Gastrocnemius medialis (tissue), 4 donors: Measurements from ENCODE around the gene CCL28. TPM values are rescaled to one million over a fixed set of nuclear protein-coding genes. Genes with fewer than 3 reads are reported as not detected.
"Not testable (repeated sequence)": the region's sequence is repeated elsewhere in the genome, so short reads cannot be mapped to it uniquely, and the experiment has no call there.

Source experiments
- ATAC-seq, 2 donors: fragments of 150-250 bp; one replicate each; pipeline ENCODE4 v1.9.1; 2016
- DNase-seq, 2 donors: peaks; one replicate each; pipeline ENCODE4 v3.0.0-alpha.2; 2019
- H3K27ac ChIP-seq, 4 donors: fragments of 200-600 bp; sonication (generic); 1 replicate in 1 of 4; 2 replicates in 3 of 4; pipeline ENCODE4 v1.5.1; 2016 to 2018; ENCODE audit warnings: mild to moderate bottlenecking in 2 of 4, moderate library complexity in 1 of 4
- H3K27me3 ChIP-seq, 3 donors: fragments of 200-600 bp; sonication (generic) in 2 of 3; 1 replicate in 1 of 3; 2 replicates in 2 of 3; pipeline versions ENCODE4 v1.5.1 to v1.6.0; 2016 to 2019; ENCODE audit warnings: mild to moderate bottlenecking in 1 of 3, moderate library complexity in 1 of 3
- H3K36me3 ChIP-seq, 2 donors: fragments of 200-600 bp; sonication (generic) in 1 of 2; one replicate each; pipeline ENCODE4 v1.5.1; 2017 to 2018
- H3K4me1 ChIP-seq, 2 donors: fragments of 200-600 bp; sonication (generic) in 1 of 2; one replicate each; pipeline ENCODE4 v1.5.1; 2016 to 2017; ENCODE audit warnings: mild to moderate bottlenecking in 2 of 2
- H3K4me3 ChIP-seq, 4 donors: fragments of 200-600 bp; sonication (generic) in 3 of 4; 1 replicate in 1 of 4; 2 replicates in 3 of 4; pipeline ENCODE4 v1.5.1; 2016 to 2019; ENCODE audit warnings: mild to moderate bottlenecking in 2 of 4
- H3K9me3 ChIP-seq, 3 donors: fragments of 200-600 bp; sonication (generic) in 2 of 3; 1 replicate in 1 of 3; 2 replicates in 2 of 3; pipeline ENCODE4 v1.5.1; 2016 to 2019
- CTCF ChIP-seq, 5 experiments: fragments of 450-650 bp in 3 of 5; fragments of 200-600 bp in 2 of 5; sonication (generic) in 2 of 5; IDR thresholded peaks in 4 of 5; conservative IDR thresholded peaks in 1 of 5; 1 replicate in 4 of 5; 2 replicates in 1 of 5; pipeline ENCODE4 v1.5.1; 2016 to 2019; ENCODE audit warnings: antibody characterized with exemption in 5 of 5, mild to moderate bottlenecking in 3 of 5, moderate library complexity in 3 of 5
- POLR2A ChIP-seq, 2 donors: fragments of 450-650 bp; IDR thresholded peaks; one replicate each; pipeline ENCODE4 v1.6.1; 2017; ENCODE audit warnings: antibody characterized with exemption in 2 of 2, mild to moderate bottlenecking in 2 of 2, moderate library complexity in 2 of 2
- in situ Hi-C, 4 donors: fragments of 200-750 bp; cut with MboI; loops; one replicate each; pipeline versions ENCODE4 v1.15.0 to v1.8.0; 2017; ENCODE audit warnings: low sequenced_read_pairs in 4 of 4
- intact Hi-C: fragments of 100-400 bp; cut with DNase I; formaldehyde crosslinking; loops from one replicate; pipeline ENCODE4 v1.15.1; 2023; ENCODE audit warnings: low total_unique reads
- total RNA-seq, 4 donors: library from RNA; depleted of rRNA; stranded (reverse); fragments of >200 nt; gene quantifications; one replicate each; pipeline versions ENCODE4 v1.1.0 to v1.2.3, GENCODE V29; 2016

CCL28 gene
- total RNA-seq, 4 donors from 2014 or later, result 0.16 to 0.25 (median 0.19) TPM; not detected in 1

GRCh38 chr5:43412644-43413043 is 453 bp upstream of the CCL28 start:
- intact Hi-C loops, result no loop called here
- no peak for TF ChIP-seq CTCF (IDR thresholded peaks at IDR 0.05 in 4 of 5, conservative IDR thresholded peaks at IDR 0.05 in 1 of 5)
- no peak for TF ChIP-seq POLR2A (IDR thresholded peaks at IDR 0.05)

DNA sequence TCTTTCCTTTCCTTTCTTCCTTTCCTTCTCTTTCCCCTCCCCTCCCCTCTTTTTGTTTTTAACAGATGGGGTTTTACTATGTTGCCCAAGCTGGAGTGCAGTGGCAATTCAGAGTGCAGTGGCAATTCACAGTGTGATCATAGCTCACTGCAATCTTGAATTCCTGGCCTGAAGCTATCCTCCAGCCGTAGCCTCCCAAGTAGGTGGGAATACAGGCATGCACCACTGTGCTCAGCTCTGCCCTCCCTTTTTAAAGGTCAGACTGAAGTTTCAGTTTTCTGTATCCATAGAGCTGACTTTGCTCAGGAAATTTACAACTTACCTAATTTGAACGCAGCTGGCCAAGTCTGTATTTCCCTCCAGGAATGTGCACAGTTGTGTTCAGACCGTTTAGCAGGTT is 696 bp downstream of the CCL28 start:
- H3K27me3 ChIP-seq, result no peaks in the 10 kb centered on the region
- H3K4me1 ChIP-seq, result no peaks in the 10 kb centered on the region
- no peak overlapping the region for H3K27ac ChIP-seq
- intact Hi-C loops (no loop called here), in situ Hi-C loops (no loop called here)
- H3K4me3 ChIP-seq, result no peak overlapping the region
- no peaks in the 10 kb centered on the region for H3K36me3 ChIP-seq
- ATAC-seq (no peak), DNase-seq (no peak)
- TF ChIP-seq POLR2A (IDR thresholded peaks at IDR 0.05) (no peak), CTCF (IDR thresholded peaks at IDR 0.05 in 4 of 5, conservative IDR thresholded peaks at IDR 0.05 in 1 of 5) (no peak)
- H3K9me3 ChIP-seq, result no peaks in the 10 kb centered on the region

More at GRCh38 chr5:43412644-43413043, 453 bp upstream of the CCL28 start:
- no peak overlapping the region for H3K4me3 ChIP-seq
- H3K4me1 ChIP-seq, result no peaks in the 10 kb centered on the region
- DNase-seq (no peak), ATAC-seq (no peak)
- no peaks in the 10 kb centered on the region for H3K27me3 ChIP-seq
- H3K27ac ChIP-seq, result no peak overlapping the region
- H3K36me3 ChIP-seq, result no peaks in the 10 kb centered on the region
- no peaks in the 10 kb centered on the region for H3K9me3 ChIP-seq
- in situ Hi-C loops, result no loop called here

DNA sequence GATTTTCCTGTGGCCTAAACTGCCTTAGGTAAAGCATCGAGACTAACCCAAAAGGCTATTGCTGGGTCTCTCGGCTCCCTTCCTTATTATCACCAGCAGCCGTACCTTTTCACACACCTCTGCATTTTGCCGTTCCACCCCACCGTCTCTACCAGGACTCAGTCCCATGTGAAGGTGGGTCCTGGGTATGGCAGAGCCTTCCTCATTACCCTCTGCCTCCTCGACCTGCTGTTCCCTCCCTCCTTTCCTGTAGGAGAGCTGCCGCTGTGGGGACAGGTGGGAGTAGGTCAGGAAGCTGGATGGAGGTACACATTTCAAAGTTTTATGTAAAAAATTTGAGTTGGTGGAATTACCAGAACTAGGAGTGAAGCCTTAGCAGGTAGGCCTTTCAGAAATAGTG is 1.8 kb downstream of the CCL28 start:
- TF ChIP-seq CTCF (IDR thresholded peaks at IDR 0.05 in 4 of 5, conservative IDR thresholded peaks at IDR 0.05 in 1 of 5) (no peak), POLR2A (IDR thresholded peaks at IDR 0.05) (no peak)
- H3K4me1 ChIP-seq, result no peaks in the 10 kb centered on the region
- no peaks in the 10 kb centered on the region for H3K9me3 ChIP-seq
- H3K27ac ChIP-seq, result no peak overlapping the region
- in situ Hi-C loops (no loop called here), intact Hi-C loops (no loop called here)
- no peaks in the 10 kb centered on the region for H3K27me3 ChIP-seq
- no peak for ATAC-seq
- no peaks in the 10 kb centered on the region for H3K36me3 ChIP-seq
- H3K4me3 ChIP-seq, result no peak overlapping the region
- no peak for DNase-seq

DNA sequence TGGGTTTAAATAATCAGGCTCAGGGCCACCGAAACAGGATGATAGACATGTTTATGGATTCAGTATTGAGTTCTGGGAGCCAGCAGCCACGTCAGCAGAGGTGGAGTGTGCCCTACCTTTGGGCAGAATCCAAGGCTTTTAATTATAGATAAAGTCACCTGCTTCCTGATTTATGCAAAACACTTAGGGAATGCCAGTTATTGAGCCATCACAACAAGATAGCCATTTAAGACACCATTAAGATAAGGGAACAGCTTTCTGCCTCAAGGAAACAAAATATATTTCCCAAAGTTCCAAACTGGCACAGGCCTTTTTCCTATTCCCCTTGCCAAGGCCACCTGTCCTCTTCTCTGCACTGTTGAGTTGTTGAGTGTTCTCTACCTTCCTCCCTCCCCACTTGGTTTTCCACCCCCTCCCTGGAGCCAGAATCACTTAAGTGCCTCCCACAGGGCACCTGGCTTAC is 2.4 kb downstream of the CCL28 start:
- DNase-seq (no peak), ATAC-seq (no peak)
- no peaks in the 10 kb centered on the region for H3K4me1 ChIP-seq
- no peaks in the 10 kb centered on the region for H3K9me3 ChIP-seq
- H3K27me3 ChIP-seq, result no peaks in the 10 kb centered on the region
- in situ Hi-C loops, result no loop called here
- no peak for TF ChIP-seq CTCF (IDR thresholded peaks at IDR 0.05 in 4 of 5, conservative IDR thresholded peaks at IDR 0.05 in 1 of 5)
- no peak for TF ChIP-seq POLR2A (IDR thresholded peaks at IDR 0.05)
- intact Hi-C loops, result no loop called here
- no peak overlapping the region for H3K27ac ChIP-seq
- no peaks in the 10 kb centered on the region for H3K36me3 ChIP-seq
- no peak overlapping the region for H3K4me3 ChIP-seq

- H3K27ac ChIP-seq, H3K4me1 ChIP-seq, H3K36me3 ChIP-seq, H3K9me3 ChIP-seq, intact Hi-C loops, ATAC-seq, DNase-seq, in situ Hi-C loops, H3K4me3 ChIP-seq: not testable (repeated sequence)
- peaks cover 3 to 11% (median 11%) of the 10 kb centered on the region in 3 donors for H3K27me3 ChIP-seq
These were observed 9.6 kb downstream of the CCL28 start for GRCh38 chr5:43402524-43403066.
